KMS-11 (cell line): Measurements from ENCODE around the gene DSG2.

ENCODE experiments used
- H2AFZ ChIP-seq: fragments of 200-600 bp; sonication (generic); 2 replicates; pipeline ENCODE4 v1.6.1; 2016; ENCODE audit warnings: antibody characterized with exemption, mixed run types, low read depth
- H3K27ac ChIP-seq: fragments of 200-600 bp; sonication (generic); 2 replicates; pipeline ENCODE4 v1.6.1; 2016; ENCODE audit warnings: mild to moderate bottlenecking, mixed run types
- H3K27me3 ChIP-seq: fragments of 200-600 bp; sonication (generic); 2 replicates; pipeline ENCODE4 v1.6.1; 2017; ENCODE audit warnings: mild to moderate bottlenecking, low read depth, mixed run types, moderate library complexity; ENCODE audit not compliant: insufficient read depth
- H3K36me3 ChIP-seq: fragments of 200-600 bp; sonication (generic); 2 replicates; pipeline ENCODE4 v1.6.1; 2017; ENCODE audit warnings: mild to moderate bottlenecking, mixed run types; ENCODE audit not compliant: insufficient read depth
- H3K4me1 ChIP-seq: fragments of 200-600 bp; sonication (generic); 2 replicates; pipeline ENCODE4 v1.6.1; 2016; ENCODE audit warnings: mild to moderate bottlenecking, low read depth, mixed run types; ENCODE audit not compliant: poor library complexity, severe bottlenecking
- H3K4me2 ChIP-seq: fragments of 200-600 bp; sonication (generic); 2 replicates; pipeline ENCODE4 v1.7.0; 2016; ENCODE audit warnings: mild to moderate bottlenecking, mixed run types
- H3K4me3 ChIP-seq: fragments of 200-600 bp; sonication (generic); IDR thresholded peaks from 2 replicates; pipeline ENCODE4 v1.6.1; 2017; ENCODE audit warnings: low read depth, low read length, mixed read lengths; ENCODE audit not compliant: insufficient read depth
- H3K79me2 ChIP-seq: fragments of 200-600 bp; sonication (generic); 2 replicates; pipeline ENCODE4 v1.6.1; 2016; ENCODE audit warnings: low read depth, mixed run types; ENCODE audit not compliant: insufficient read depth
- H3K9ac ChIP-seq: fragments of 200-600 bp; sonication (generic); 2 replicates; pipeline ENCODE4 v1.6.1; 2016; ENCODE audit warnings: mild to moderate bottlenecking, mixed run types
- H4K20me1 ChIP-seq: fragments of 200-600 bp; sonication (generic); 2 replicates; pipeline ENCODE4 v1.6.1; 2016; ENCODE audit warnings: mild to moderate bottlenecking, mixed run types; ENCODE audit not compliant: insufficient read depth
- TF ChIP-seq, protein P1 (sequence below): fragments of 200-600 bp; sonication (generic); conservative IDR thresholded peaks from 2 replicates; pipeline ENCODE4 v1.6.1; 2017; ENCODE audit warnings: low read depth, mild to moderate bottlenecking, antibody characterized with exemption, low read length, moderate library complexity, mixed read lengths

DSG2 gene

DNA sequence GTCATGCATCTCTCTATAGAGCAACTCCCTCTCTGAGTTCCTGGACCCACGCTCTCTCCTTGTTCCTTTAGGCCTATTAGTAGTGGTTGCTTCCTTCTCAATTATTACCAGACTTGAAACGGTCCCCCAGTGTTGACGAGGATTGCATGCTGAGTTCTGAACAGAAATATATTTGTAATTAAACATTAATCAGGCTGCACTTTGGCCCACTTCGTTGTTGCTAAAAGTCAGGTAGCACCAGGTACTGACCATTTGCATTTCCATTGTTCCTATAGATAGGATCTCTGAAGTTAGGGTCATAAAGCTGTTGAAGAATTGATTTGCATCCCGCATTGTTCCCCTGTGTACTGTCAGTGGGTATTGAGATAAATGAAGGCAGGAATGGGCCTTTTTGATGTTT lies 56.8 kb downstream of the DSG2 start:
- Histone ChIP-seq H3K36me3 (no peaks in the 10 kb centered on the region), H3K4me2 (no peak overlapping the region), H3K9ac (no peak overlapping the region), H4K20me1 (no peaks in the 10 kb centered on the region), H3K4me1 (no peaks in the 10 kb centered on the region), H3K27me3 (no peaks in the 10 kb centered on the region), H2AFZ (no peak overlapping the region), H3K27ac (no peak overlapping the region), H3K4me3 (no peak overlapping the region), H3K79me2 (no peaks in the 10 kb centered on the region)
- TF ChIP-seq, protein P1, sequence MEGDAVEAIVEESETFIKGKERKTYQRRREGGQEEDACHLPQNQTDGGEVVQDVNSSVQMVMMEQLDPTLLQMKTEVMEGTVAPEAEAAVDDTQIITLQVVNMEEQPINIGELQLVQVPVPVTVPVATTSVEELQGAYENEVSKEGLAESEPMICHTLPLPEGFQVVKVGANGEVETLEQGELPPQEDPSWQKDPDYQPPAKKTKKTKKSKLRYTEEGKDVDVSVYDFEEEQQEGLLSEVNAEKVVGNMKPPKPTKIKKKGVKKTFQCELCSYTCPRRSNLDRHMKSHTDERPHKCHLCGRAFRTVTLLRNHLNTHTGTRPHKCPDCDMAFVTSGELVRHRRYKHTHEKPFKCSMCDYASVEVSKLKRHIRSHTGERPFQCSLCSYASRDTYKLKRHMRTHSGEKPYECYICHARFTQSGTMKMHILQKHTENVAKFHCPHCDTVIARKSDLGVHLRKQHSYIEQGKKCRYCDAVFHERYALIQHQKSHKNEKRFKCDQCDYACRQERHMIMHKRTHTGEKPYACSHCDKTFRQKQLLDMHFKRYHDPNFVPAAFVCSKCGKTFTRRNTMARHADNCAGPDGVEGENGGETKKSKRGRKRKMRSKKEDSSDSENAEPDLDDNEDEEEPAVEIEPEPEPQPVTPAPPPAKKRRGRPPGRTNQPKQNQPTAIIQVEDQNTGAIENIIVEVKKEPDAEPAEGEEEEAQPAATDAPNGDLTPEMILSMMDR: no peak

DNA sequence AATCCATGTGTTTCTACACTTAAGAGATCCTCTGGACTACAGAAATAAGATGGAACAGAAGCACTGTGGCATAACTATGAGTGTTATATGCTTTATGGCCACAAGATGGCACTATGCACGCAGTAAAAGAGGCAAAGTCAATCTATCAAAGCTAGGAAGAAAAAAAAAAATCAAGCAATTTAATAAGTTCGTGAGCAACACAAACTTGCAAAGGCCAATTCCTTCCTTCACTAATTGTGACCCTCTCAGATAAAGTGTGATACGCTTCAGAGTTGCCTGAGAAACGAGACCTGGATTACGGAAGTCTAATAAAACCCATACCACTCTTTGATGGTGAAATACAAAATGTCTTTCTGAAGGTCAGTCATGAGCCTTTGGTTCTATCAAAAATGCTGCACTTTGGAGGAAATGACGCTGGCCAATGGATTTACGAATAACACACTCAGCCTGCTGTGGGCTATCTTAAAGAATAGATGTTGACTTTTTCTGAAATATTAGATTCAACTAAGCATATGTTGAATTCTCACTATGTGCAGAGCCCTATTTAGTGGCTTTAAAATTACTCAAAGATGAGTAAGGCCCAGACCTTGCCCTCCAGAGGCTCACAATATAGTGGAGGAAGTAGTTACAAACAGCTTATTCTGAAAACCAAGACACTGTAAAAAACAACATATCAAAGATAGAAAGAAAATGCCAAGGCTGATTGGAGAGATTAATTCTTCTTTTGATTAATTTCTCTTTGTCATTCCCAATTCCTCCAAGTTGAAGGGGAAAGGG lies 58.2 kb downstream of the DSG2 start:
- no peak overlapping the region for H3K4me2 ChIP-seq
- H4K20me1 ChIP-seq: no peaks in the 10 kb centered on the region
- no peak overlapping the region for H3K27ac ChIP-seq
- H2AFZ ChIP-seq: no peak overlapping the region; the same call in 1 of the 2 replicates
- H3K36me3 ChIP-seq: no peaks in the 10 kb centered on the region
- no peak overlapping the region for H3K9ac ChIP-seq
- no peaks in the 10 kb centered on the region for H3K79me2 ChIP-seq
- H3K4me3 ChIP-seq: no peak overlapping the region
- TF ChIP-seq, protein P1: peak; percentile 92
- no peaks in the 10 kb centered on the region for H3K4me1 ChIP-seq
- H3K27me3 ChIP-seq: no peaks in the 10 kb centered on the region

DNA sequence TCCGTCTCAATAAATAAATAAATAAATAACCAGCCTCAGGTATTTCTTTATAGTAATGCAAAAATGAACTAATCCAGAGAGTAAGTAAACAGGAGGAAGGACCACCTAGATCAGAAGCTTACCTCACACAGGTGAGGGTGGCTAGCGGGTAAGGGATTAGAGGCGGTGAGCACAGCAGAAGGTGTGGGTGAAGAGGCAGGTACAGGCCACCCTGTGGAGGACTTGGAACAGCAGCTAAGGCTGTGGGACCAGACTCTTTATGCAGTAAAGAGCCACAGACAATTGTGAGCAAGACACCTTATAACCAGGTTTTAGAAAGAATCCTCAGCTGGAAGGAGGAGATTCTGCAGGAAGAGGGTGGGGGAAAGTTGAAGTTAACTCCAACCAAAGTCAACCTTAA lies 59.5 kb downstream of the DSG2 start:
- no peak overlapping the region for H3K9ac ChIP-seq
- H3K4me1 ChIP-seq: no peaks in the 10 kb centered on the region
- no peaks in the 10 kb centered on the region for H3K27me3 ChIP-seq
- no peak overlapping the region for H3K4me2 ChIP-seq
- H3K27ac ChIP-seq: no peak overlapping the region
- TF ChIP-seq, protein P1: no peak
- no peak overlapping the region for H2AFZ ChIP-seq
- H3K4me3 ChIP-seq: no peak overlapping the region
- H3K79me2 ChIP-seq: no peaks in the 10 kb centered on the region
- no peaks in the 10 kb centered on the region for H3K36me3 ChIP-seq
- H4K20me1 ChIP-seq: no peaks in the 10 kb centered on the region

DNA sequence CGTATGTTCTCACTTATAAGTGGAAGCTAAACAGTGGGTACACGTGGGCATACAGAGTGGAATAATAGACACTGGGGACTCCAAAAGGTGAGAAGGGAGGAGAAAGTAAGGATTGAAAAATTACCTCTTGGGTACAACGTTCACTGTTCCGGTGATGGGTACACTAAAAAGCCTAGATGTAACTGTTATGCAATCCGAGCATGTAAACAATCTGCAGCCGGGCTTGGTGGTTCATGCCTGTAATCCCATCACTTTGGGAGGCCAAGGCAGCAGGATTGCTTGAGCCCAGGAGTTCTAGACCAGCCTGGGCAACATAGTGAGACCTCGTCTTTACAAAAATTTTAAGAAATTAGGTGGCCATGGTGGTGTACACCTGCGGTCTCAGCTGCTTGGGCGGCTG lies 60.6 kb downstream of the DSG2 start:
- no peak overlapping the region for H3K4me3 ChIP-seq

More for the DNA sequence above, 60.6 kb downstream of the DSG2 start:
- TF ChIP-seq, protein P1: no peak
- Histone ChIP-seq H3K79me2 (no peaks in the 10 kb centered on the region), H3K36me3 (no peaks in the 10 kb centered on the region), H3K4me1 (no peaks in the 10 kb centered on the region), H3K4me2 (no peak overlapping the region), H4K20me1 (no peaks in the 10 kb centered on the region), H3K27ac (no peak overlapping the region), H3K9ac (no peak overlapping the region), H3K27me3 (no peaks in the 10 kb centered on the region), H2AFZ (no peak overlapping the region)
